ENCODE measurements around the gene GAGE12F.
"Not testable (repeated sequence)": the region's sequence is repeated elsewhere in the genome, so short reads cannot be mapped to it uniquely, and the experiment has no call there.

DNA sequence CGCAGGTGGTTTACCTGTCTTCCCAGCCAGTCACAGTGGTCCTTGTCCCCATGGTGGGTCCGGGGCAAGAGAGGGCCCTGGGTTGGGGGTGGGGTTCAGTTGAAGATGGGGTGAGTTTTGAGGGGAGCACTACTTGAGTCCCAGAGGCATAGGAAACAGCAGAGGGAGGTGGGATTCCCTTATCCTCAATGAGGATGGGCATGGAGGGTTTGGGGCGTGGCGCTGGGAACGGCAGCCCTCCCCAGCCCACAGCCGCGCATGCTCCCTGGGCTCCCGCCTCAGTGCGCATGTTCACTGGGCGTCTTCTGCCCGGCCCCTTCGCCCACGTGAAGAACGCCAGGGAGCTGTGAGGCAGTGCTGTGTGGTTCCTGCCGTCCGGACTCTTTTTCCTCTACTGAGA, at the start of gene GAGE12F:
- TF ChIP-seq, protein P1, sequence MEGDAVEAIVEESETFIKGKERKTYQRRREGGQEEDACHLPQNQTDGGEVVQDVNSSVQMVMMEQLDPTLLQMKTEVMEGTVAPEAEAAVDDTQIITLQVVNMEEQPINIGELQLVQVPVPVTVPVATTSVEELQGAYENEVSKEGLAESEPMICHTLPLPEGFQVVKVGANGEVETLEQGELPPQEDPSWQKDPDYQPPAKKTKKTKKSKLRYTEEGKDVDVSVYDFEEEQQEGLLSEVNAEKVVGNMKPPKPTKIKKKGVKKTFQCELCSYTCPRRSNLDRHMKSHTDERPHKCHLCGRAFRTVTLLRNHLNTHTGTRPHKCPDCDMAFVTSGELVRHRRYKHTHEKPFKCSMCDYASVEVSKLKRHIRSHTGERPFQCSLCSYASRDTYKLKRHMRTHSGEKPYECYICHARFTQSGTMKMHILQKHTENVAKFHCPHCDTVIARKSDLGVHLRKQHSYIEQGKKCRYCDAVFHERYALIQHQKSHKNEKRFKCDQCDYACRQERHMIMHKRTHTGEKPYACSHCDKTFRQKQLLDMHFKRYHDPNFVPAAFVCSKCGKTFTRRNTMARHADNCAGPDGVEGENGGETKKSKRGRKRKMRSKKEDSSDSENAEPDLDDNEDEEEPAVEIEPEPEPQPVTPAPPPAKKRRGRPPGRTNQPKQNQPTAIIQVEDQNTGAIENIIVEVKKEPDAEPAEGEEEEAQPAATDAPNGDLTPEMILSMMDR (IDR thresholded peaks at IDR 0.05) = not testable (repeated sequence)
- TF ChIP-seq POLR2A (IDR thresholded peaks at IDR 0.05) = not testable (repeated sequence)

All from body of pancreas (tissue), 4 donors.